Activated CD4-positive, alpha-beta T cell treated with anti-CD3 and anti-CD28 coated beads, Interleukin-2, amount 50 U/mL, for 24 hours (primary cell): ENCODE measurements around the gene VWA1.

Experiments used
- DNase-seq, 2 donors: peaks; one replicate each; pipeline ENCODE4 v3.0.0-alpha.2; 2020; ENCODE audit warnings: low read depth in 1 of 2, low spot score in 1 of 2

VWA1 gene, protein sequence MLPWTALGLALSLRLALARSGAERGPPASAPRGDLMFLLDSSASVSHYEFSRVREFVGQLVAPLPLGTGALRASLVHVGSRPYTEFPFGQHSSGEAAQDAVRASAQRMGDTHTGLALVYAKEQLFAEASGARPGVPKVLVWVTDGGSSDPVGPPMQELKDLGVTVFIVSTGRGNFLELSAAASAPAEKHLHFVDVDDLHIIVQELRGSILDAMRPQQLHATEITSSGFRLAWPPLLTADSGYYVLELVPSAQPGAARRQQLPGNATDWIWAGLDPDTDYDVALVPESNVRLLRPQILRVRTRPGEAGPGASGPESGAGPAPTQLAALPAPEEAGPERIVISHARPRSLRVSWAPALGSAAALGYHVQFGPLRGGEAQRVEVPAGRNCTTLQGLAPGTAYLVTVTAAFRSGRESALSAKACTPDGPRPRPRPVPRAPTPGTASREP

DNA sequence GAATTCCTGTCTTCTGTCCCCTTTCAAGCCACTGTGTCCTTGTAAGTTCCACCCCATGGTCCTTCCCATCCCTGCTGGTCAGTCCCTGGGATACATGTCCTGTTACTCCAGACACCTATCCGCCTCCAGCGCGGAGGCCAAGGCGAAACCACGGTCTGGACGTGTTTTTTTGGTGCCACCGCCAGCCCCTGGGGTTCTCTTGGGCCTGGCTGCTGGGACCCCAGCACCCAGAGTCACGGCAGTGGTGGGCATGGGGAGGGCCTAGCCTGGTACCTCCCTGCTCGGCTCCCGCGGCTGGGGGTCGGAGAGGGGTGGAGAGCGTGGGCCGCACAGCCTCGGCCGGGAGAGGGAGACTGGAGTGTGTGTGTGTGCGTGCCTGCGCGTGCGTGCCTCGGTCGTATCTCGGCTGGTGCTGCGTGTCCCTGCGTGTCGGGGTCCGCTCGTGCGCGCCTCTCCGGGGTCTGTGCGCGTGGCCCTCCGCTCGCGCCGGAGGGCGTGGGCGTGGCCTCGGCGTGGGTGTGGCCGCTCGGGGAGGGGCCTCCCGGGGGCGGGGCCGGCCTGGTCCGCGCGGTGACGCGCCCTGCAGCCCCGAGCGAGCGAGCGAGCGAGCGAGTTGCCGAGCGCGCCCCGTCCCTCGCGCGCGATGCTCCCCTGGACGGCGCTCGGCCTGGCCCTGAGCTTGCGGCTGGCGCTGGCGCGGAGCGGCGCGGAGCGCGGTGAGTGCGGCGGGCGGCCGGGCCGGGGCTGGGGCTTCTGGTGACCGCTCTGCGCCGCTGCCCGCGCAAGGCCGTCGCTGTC, at the start of gene VWA1:
TSS of gene VWA1 (plus strand) at position 585 of the 798 bp plus-strand sequence. CDS start at position 644, 59 bp downstream.
- DNase-seq = peak in 1 of 2 donors; percentile 29

DNA sequence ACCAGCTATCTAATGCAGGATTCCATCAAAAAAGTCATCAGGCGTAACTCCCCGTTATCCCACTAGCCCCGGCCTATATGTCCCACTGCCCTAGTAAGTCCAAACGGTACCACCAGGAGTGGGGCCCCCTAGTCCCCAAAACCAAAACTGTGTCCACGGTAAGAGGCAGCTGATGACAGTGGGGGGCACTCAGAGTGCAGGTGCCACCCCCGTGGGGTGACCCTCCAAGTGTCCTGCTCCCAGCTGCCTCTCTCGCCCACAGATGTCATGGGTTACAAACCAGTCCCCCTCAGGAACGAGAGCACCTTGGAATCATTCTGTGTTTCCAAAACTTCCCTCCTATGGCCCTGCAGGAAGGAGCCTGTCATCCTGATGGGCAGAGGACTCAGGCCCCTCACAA, 49.6 kb upstream of the VWA1 start:
- no peak for DNase-seq

DNA sequence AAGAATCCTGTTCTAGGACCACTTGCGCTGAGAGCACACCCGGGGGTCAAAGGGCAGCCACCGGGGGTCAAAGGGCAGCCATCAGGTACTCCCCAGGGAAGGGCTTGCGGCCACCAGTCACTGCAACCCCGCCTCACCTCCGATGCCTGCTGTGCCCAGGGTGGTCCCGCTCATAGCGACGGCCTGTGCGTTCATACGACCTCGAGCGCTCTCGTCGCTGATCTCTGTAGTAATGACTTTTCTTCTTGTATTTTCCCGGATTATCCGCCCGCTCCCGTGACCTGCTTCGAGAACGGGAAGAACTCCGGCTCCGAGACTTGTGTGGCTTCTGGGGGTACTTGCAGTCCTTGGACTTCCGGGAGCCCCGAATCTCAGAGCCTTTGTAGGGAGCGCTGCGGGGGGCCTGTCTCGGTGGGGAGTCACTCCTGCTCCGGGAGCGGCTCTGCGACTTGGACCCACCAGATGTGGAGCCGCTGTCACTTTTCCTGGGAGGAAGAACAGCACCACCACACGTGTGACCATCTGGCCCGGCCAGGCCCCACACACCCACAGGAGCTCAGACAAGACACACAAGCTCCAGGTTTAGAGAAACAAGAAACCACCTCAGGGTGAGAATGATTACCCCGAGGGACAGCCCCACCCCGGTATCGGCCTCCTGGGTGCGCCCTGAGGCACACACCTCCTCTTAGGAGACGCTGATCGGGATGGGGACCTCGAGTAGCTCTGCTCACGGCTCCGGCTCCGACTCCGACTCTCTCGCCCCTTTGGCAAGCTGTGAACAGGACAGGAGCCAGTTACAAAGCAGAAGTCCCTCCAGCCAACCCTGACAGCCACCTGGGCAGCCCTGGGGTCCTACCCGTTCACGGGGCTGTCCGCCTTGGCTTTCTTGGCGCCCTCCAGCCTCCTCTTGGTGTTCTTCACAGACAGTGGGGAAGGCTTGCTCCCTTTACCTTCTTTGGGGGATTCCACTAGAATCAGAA, 48.1 kb upstream of the VWA1 start:
- no peak for DNase-seq

DNA sequence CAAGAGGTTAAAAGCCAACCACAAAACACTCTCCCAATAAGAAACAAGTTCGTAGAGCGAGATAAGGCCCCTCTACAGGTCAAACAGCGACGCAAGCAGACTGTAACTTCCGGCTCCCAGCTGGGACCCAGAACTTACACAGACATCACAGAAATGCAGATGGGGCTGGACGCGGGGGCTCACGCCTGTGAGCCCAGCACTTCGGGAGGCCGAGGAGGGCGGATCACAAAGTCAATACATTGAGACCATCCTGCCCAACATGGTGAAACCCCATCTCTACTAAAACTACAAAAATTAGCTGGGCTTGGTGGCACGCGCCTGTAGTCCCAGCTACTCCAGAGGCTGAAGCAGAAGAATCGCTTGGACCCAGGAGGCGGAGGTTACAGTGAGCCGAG, 47.4 kb upstream of the VWA1 start:
- no peak for DNase-seq

DNA sequence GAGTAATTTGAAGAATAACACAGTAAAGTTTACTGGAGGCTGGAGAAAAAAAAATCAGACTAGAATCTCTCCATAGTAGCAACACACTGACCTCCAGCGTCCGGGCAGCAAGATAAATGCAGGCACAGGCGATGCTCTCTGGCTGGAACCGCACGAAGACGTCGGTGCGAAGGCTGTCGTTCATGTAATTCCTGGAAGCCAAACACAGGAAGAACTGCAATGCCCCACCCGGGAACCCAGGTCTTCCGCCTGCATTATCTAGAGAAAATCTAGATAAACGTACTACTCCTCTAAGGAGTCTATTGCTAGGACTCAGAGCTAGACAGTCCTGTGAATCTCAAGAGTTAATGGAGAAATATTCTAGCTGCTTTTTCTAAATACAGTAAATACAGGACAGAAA, 44.8 kb upstream of the VWA1 start:
- no peak for DNase-seq

DNA sequence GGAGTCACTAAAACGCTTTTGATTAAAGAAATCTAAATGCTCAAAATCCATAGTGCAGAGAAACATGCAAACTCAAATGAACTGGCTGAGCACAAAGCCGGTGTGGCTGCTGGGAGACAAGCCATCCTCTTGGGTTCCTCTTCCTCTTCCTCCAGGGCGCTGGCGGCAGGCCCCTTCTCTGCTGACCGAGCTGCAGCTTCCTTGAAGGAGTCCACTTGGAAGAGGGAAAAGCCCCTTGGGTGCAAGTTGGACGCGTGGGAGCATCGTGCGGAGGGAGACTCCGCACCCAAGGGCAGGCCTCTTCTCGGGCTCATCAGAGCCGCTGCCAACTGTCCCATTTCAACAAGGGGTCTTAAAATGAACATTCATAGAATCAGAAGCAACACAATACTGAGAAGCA, 44.3 kb upstream of the VWA1 start:
- DNase-seq = no peak

DNA sequence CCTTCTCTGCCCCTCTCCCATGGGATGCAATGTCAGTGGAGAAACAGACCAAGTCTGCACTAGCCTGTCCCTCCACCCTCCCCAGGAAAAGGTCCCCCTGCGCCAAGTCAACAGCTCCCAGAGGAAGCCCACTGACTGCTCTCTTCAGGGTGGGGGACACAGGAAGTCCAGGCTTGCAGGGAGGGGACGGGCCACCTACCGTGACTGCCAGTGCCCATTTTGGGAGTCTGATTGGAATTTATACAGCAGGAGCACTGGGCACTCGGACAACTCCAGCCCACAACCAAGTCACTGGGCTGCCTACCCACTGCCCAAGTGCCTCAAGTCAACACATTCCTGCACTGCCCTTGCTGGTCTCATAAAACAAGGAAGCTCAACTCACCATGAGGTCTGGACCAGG, 42.5 kb upstream of the VWA1 start:
- no peak for DNase-seq

DNA sequence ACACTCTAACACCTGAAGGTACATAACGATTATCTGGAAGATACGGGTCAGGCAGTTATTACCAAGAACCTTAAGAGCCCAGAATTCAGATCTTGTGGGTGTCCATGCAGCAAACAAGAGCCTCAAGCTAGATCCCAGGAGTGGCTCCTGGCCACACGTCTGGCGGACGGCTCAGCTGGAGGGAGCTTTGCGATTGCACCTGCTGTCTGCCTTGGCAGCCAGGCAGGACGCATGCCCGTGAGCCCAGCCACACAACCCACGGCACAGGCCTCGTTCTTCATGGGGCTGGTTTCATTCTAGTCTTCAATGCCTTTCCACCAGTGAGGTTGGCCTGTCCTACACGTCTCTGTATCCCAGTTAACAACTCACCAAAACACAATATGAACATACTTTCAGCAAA, 42.1 kb upstream of the VWA1 start:
- DNase-seq = no peak

DNA sequence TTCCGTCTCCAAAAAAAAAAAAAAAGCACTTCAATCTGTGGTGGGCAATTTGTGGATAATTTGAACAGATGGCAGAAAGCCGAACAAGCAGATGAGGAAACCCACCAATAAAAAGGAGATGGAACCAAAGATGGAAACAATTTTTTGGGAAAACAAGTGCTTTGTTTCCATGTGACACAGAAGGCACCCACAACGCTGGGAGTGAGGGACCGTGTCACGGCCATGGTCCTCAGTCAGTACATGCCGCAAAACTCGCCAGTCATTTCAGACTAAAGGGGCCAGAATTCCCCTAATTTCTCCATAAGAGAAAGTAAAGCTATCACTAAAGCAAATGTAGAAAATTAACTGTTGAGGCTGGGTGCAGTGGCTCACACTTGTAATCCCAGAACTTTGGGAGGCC, 41.4 kb upstream of the VWA1 start:
- DNase-seq = no peak

DNA sequence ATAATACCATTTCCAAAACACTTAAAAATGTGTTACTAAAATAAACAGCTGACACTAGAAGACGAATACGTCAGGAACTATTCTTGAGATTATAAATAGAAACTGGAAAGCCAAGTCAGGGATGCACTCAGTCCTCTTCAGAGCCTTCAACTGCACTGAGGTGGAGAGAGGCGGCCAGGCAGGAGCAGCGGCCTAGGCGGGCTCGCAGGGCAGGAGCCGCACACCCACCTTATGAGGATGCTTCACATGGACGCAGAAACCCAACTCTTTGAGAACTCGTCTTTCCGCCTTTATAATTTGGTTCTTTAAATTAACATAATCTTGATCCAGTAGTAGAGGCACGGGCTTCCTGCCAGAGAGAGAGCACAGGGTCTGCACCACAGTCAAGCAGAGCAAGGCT, 40.3 kb upstream of the VWA1 start:
- DNase-seq = no peak

DNA sequence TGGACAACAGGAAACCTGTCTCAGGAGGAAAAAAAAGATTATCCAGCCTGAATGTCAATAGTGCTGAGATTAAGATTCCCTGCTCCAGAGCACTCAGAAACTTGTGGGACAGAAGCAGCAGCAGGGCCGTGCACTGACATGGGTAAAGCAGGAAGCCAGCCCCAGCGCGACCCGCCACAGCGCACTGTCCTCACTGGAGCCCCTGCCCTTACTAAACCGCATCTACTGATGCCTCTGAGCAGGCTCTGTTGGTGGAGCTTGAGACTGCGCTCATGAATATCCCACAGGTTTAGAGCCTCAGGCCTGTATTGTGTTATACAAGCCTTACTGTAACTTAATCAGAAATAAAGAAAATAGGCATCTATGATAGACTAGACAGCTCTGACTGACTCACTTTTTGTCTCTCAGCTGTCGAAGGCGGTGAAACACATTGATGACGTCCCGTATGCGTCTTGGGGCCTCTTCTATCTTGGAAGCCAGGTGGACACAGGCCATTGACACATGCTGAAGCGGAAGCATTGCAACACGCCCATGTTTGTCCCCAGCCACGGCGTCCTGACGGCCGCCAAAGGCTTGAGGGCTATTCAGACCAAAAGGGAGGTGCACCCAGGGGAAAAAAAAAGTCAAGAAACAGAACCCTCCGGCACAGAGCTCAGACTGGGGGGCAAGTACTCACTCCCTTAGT, 37.5 kb upstream of the VWA1 start:
- no peak for DNase-seq

DNA sequence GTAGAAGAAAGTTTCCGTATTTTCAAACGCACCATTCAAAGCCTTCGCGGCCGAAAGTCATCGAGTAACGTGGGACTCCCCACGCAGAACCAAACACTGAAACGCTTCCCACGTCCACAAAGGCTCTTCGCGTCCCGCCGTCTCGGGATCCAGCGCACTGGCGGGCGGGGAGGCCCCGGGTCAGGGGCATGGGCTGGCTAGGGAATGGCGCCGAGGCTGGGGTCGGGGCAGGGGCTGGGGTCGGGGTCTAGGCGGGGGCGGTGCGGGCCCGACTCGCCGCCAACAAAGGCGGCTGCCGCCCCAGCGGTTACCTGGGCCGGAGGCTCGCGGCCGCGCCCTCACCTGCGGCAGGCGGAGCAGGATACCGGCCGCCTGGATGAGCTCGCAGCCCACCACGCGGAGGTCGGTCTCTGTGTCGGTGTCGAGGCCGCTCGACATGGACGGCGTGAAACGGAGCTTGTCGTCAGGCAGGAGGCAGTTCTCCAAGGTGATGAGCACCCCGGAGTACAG, 36.8 kb upstream of the VWA1 start:
- DNase-seq = no peak

DNA sequence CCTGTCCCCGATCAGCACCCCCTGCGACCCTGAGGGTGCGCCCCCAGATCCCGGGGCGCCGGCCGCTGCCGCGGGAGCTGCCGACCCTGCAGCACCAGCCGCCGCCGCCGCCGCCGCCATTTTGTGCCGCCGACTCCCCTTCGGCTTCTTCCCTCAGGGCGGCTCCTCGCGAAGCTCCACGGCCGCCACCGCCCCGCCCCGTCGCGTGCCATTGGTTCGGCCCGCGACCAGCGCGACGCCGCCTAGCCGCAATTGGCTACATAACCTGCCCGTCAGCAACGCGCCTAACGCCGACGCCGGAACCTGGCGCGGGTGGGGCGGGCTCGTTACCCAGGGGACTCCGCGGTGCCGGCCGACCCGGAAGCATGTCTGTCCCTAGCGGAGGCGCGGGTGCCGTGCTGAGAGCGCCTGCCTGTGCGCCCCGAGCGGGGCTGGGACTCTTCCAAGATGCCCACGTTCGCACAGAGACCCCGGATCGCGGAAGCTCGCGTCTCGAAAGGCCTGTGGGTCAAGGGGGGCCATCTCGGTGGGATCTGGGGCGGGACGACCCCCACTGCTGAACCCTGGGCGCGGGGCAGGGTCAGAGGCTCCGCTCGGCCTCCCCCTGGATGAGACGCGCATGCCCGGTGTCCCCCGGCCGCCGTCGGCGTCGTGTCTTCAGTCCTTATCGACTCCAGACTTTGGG, 36.2 kb upstream of the VWA1 start, which contains the start of gene CCNL2:
TSS of gene CCNL2 (minus strand) at position 149 of the 685 bp plus-strand sequence. CDS start at position 120, 29 bp downstream.
- peak; percentile 97 to 99 for DNase-seq

DNA sequence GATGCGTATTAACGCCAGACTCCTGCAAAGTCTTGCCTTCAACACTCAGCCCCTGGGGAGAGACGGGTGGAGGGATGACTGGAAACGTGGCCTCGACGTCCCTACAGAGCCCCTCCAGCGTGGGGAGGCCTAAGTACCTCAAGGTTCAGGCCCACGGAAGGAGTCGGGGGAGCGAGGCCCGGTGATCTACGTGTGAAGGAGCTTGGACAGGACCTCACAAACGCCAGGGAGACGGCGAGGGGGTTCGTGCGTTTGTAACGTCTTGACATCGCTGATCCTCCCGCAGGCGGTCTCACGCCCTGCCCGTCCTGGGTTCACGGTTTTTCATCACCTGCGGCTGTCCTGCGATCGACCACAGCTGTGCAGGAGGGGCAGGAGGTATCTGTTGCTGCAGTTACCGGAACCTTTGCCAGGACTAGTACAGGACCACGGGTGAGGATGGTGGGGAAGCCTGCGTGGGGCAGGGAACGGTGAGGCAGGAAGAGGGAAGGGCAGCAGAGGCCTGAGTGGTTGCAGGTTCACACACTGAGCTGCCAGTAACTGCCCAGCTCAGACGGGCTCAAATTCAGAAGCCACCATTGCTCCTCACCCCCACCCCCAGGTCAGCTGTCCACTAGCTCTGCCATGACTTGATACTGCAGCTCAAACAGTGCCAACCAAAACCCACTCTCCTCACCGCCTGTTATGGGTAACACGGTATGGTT, 35.5 kb upstream of the VWA1 start:
- no peak for DNase-seq

DNA sequence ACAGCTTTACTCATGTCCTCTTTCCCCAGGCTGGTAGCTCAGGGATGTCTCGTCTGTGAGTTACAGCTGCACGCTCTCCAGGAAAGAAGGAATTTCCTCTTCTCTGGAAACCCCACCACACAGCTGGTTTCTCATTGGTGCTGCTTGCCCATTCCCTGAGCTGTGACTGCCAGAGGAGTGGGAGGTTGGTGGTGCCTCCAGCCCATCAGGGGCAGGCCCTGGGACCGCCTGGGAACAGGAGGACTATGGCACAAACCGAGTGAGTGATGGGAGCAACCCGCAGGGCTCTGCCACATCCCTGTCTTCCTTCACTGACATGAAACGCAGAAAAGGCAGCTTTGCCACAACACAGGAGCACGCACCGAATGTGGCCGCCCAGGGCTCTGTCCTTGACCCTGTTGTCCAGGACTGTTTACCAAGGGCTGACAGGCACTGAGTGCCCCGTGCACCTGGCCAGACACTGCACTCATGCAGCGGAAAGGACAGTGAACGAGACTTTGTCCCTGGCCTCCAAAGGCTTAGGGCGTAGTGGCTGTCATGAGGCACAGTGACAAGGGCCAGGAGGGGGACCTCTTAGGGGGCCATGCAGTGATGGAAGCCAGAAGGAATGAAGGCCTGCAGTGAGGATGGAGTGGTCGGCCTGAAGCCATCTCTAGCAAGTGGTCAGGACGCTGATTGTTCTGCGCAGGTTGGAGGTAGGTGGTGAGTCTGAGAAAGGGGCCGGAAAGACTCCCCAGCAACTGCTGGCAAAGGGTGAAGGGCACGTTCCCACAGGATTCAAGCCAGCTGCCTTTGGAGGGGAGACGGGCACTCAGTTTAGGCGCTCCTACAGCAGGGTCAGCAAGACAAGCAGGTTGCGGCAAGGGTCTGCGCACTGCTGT, 34.7 kb upstream of the VWA1 start:
- DNase-seq = no peak

DNA sequence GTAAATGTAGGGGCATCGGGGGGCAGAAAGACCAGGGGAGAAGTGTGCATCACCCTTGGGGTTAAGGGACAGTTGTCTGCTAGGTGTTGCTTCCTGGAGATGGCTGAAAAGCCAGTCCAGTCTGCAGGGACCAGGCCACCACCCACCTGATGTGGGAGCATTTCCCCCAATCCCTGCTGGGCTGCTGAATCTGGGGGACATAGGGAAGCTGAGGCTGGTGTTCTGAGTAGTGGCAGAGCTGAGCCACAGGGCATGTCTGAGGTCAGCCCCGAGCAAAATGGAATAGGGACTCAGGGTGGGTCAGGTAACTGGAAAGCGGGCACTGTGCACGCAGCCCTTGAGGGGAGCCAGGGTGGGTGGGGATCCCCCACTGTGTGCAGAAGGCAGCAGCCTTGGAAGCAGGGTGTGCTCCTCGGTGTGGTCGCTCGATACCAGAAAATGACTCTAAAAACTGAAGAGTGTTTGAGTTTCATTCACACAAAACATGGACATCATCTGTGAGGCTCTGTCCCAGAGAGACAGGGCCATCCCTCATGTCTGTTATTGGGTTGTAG, 34.0 kb upstream of the VWA1 start:
- no peak for DNase-seq

DNA sequence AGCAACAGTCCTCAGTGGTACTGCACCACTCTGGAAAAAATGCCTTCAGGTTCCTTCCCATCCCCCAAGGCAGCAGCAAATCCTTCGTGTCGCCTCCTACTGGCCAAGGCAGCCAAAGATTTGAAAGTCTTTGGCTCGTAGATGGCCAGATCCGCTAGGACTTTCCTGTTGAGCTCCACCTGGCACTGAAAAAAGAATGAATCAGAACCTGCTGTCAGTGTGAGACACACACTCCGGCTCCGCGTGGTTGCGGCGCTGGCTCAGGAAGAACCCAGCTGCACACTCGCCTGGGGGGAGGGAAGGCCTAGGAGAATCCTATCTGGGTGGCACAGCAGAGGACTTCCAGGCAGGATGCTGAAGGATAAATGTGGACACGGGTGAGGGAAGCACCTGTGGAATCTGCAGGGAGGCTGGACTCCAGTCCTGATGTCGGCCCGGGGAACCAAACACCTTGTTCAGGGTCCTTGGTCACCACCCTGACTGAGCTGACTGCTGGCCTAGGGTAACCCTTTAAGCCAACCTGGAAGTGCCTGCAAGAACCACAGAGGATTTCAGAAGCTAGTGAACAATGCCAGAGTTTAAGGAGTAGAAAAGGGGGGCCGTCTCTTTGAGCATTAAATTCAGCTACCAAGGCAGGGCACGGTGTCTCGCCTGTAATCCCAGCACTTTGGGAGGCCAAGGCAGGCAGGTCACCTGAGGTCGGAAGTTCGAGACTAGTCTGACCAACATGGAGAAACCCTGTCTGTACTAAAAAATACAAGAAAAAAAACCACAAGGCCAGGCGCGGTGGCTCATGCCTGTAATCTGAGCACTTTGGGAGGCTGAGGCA, 33.2 kb upstream of the VWA1 start:
- DNase-seq = no peak
